HG02870 (cell line): ENCODE data around the gene ARAP2.
A peak's percentile ranks its signal among the peaks of the same experiment; 100 is the strongest.
"Not testable (repeated sequence)": the region's sequence is repeated elsewhere in the genome, so short reads cannot be mapped to it uniquely, and the experiment has no call there.

Source experiments
- ATAC-seq: cut with Tn5 transposase; IDR thresholded peaks from one replicate; pipeline ENCODE4 v1.9.1; 2021; ENCODE audit warnings: mild to moderate bottlenecking, moderate library complexity; ENCODE audit not compliant: unreplicated experiment

ARAP2 gene

GRCh38 chr4:36183665-36184393, 60.5 kb downstream of the ARAP2 start:
- ATAC-seq = no peak

- ATAC-seq = no peak
Observed at GRCh38 chr4:36183232-36183631, 61.1 kb downstream of the ARAP2 start.

- ATAC-seq = not testable (repeated sequence)
Observed at GRCh38 chr4:36182315-36182714, 62.0 kb downstream of the ARAP2 start.

GRCh38 chr4:36180206-36180605, 64.1 kb downstream of the ARAP2 start:
- ATAC-seq = no peak

GRCh38 chr4:36178484-36178883, 65.8 kb downstream of the ARAP2 start:
- no peak for ATAC-seq

- ATAC-seq = no peak
Observed at GRCh38 chr4:36177946-36178345, 66.4 kb downstream of the ARAP2 start.

GRCh38 chr4:36174570-36174969, 69.7 kb downstream of the ARAP2 start:
- no peak for ATAC-seq

- ATAC-seq = no peak
Observed at GRCh38 chr4:36173905-36174304, 70.4 kb downstream of the ARAP2 start.

- ATAC-seq = no peak
Observed at GRCh38 chr4:36172656-36173055, 71.7 kb downstream of the ARAP2 start.

GRCh38 chr4:36168127-36168878, 76.0 kb downstream of the ARAP2 start:
- no peak for ATAC-seq

GRCh38 chr4:36165631-36166005, 78.7 kb downstream of the ARAP2 start:
- no peak for ATAC-seq

- ATAC-seq = no peak
Observed at GRCh38 chr4:36164900-36165630, 79.2 kb downstream of the ARAP2 start.

- ATAC-seq = peak; percentile 62
Observed at GRCh38 chr4:36163198-36163597, 81.1 kb downstream of the ARAP2 start.

- no peak for ATAC-seq
Observed at GRCh38 chr4:36159208-36159607, 85.1 kb downstream of the ARAP2 start.

- no peak for ATAC-seq
Observed at GRCh38 chr4:36152735-36153134, 91.6 kb downstream of the ARAP2 start.

GRCh38 chr4:36142504-36142903, 101.8 kb downstream of the ARAP2 start:
- ATAC-seq = no peak

- no peak for ATAC-seq
Observed at GRCh38 chr4:36141186-36141585, 103.1 kb downstream of the ARAP2 start.

- no peak for ATAC-seq
Observed at GRCh38 chr4:36140421-36140820, 103.9 kb downstream of the ARAP2 start.

- no peak for ATAC-seq
Observed at GRCh38 chr4:36138220-36138619, 106.1 kb downstream of the ARAP2 start.

GRCh38 chr4:36137336-36137735, 107.0 kb downstream of the ARAP2 start:
- ATAC-seq = no peak

- no peak for ATAC-seq
Observed at GRCh38 chr4:36133658-36134057, 110.7 kb downstream of the ARAP2 start.

GRCh38 chr4:36133086-36133485, 111.2 kb downstream of the ARAP2 start:
- no peak for ATAC-seq
